ENCODE measurements around the gene CPT1B. TPM values are rescaled to one million over a fixed set of nuclear protein-coding genes. Genes with fewer than 3 reads are reported as not detected.

Gene CPT1B
- total and polyA plus RNA-seq, 2 of the 8 experiments (the other 6 are each of a cell fraction or from before 2014, with no cell fraction given) = 34.2 to 36.2 TPM

DNA sequence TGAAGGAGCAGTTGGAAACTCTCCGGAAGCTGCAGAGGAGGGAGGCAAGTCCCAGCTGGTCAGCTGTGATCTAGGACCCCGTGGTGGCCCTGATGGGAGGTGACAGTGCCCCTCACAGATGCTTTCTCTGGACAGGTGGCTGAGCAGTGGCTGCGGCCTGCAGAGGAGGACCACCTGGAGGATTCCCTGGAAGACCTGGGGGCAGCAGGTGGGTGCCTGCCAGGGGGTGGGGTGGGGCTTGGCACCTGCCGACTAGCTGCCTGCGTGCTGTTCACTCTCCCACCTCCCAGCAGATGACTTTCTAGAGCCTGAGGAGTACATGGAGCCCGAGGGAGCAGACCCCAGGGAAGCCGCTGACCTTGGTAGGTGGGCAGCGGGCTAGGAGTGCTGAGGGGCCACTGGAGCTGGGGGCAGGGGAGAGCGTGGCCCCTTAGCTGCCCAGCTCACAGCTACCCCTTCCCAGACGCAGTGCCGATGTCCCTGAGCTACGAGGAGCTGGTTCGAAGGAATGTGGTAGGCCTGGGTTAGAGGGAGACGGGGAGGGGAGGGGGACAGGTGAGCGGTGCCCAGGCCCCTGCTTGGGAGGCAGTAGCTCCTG lies 55.9 kb downstream of the CPT1B start (continued):
- TF ChIP-seq POLR2A (IDR thresholded peaks at IDR 0.05; ENCODE audit: control extremely low read depth in 1 of 2, low read depth in 2 of 2, low read length in 2 of 2) = no peak
